ENCODE measurements around the gene ZBTB21. TPM values are rescaled to one million over a fixed set of nuclear protein-coding genes. Genes with fewer than 3 reads are reported as not detected.

Gene ZBTB21
- total and polyA plus RNA-seq, 2 of the 8 experiments (the other 6 are each of a cell fraction or from before 2014, with no cell fraction given) = 3.9 to 17.8 TPM

DNA sequence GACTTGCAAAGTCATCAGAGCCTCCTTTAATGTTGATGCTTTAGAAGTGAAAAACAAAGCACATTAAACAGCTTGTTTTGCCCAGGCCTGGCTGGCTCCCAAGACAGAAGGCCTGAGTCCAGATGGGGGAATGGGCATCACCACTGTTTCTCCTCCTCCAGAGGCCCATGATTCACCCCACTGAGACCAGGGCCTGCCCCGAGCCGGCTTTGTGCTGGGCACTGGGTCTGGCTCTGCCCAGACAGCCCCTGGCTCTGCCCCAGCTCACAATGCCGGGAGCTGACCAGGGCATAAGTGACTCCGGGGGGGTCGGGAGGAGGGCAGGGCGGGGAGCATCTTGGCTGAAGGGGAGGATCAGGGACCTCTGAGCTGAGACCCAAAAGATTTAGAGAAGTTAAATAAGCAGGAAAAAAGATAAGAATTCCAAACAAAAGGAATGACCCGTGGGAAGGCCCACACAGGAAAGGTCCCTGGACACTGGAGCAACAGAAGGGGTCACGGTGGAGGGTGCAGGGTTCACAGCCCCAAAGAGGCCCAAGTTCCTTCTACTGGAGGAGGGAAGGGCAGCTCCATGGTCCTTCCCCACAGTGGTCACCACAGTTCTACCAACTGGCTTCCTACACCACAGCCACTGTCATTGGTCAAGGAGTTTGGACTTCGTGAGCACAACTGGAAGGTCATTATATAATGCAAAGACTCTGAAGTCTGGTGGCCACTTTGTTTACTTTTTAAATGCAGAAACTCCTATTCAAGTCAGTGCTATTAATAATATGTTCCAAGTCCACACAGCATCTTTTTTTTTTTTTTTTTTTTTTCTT, 61.9 kb downstream of the ZBTB21 start (continued):
- TF ChIP-seq, protein P1, sequence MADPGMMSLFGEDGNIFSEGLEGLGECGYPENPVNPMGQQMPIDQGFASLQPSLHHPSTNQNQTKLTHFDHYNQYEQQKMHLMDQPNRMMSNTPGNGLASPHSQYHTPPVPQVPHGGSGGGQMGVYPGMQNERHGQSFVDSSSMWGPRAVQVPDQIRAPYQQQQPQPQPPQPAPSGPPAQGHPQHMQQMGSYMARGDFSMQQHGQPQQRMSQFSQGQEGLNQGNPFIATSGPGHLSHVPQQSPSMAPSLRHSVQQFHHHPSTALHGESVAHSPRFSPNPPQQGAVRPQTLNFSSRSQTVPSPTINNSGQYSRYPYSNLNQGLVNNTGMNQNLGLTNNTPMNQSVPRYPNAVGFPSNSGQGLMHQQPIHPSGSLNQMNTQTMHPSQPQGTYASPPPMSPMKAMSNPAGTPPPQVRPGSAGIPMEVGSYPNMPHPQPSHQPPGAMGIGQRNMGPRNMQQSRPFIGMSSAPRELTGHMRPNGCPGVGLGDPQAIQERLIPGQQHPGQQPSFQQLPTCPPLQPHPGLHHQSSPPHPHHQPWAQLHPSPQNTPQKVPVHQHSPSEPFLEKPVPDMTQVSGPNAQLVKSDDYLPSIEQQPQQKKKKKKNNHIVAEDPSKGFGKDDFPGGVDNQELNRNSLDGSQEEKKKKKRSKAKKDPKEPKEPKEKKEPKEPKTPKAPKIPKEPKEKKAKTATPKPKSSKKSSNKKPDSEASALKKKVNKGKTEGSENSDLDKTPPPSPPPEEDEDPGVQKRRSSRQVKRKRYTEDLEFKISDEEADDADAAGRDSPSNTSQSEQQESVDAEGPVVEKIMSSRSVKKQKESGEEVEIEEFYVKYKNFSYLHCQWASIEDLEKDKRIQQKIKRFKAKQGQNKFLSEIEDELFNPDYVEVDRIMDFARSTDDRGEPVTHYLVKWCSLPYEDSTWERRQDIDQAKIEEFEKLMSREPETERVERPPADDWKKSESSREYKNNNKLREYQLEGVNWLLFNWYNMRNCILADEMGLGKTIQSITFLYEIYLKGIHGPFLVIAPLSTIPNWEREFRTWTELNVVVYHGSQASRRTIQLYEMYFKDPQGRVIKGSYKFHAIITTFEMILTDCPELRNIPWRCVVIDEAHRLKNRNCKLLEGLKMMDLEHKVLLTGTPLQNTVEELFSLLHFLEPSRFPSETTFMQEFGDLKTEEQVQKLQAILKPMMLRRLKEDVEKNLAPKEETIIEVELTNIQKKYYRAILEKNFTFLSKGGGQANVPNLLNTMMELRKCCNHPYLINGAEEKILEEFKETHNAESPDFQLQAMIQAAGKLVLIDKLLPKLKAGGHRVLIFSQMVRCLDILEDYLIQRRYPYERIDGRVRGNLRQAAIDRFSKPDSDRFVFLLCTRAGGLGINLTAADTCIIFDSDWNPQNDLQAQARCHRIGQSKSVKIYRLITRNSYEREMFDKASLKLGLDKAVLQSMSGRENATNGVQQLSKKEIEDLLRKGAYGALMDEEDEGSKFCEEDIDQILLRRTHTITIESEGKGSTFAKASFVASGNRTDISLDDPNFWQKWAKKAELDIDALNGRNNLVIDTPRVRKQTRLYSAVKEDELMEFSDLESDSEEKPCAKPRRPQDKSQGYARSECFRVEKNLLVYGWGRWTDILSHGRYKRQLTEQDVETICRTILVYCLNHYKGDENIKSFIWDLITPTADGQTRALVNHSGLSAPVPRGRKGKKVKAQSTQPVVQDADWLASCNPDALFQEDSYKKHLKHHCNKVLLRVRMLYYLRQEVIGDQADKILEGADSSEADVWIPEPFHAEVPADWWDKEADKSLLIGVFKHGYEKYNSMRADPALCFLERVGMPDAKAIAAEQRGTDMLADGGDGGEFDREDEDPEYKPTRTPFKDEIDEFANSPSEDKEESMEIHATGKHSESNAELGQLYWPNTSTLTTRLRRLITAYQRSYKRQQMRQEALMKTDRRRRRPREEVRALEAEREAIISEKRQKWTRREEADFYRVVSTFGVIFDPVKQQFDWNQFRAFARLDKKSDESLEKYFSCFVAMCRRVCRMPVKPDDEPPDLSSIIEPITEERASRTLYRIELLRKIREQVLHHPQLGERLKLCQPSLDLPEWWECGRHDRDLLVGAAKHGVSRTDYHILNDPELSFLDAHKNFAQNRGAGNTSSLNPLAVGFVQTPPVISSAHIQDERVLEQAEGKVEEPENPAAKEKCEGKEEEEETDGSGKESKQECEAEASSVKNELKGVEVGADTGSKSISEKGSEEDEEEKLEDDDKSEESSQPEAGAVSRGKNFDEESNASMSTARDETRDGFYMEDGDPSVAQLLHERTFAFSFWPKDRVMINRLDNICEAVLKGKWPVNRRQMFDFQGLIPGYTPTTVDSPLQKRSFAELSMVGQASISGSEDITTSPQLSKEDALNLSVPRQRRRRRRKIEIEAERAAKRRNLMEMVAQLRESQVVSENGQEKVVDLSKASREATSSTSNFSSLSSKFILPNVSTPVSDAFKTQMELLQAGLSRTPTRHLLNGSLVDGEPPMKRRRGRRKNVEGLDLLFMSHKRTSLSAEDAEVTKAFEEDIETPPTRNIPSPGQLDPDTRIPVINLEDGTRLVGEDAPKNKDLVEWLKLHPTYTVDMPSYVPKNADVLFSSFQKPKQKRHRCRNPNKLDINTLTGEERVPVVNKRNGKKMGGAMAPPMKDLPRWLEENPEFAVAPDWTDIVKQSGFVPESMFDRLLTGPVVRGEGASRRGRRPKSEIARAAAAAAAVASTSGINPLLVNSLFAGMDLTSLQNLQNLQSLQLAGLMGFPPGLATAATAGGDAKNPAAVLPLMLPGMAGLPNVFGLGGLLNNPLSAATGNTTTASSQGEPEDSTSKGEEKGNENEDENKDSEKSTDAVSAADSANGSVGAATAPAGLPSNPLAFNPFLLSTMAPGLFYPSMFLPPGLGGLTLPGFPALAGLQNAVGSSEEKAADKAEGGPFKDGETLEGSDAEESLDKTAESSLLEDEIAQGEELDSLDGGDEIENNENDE (IDR thresholded peaks at IDR 0.05; ENCODE audit: insufficient replicate concordance, low read length) = no peak
- TF ChIP-seq CTBP2 (IDR thresholded peaks at IDR 0.05; ENCODE audit: borderline replicate concordance, insufficient read depth, insufficient read length, low read length) = no peak
- TF ChIP-seq, protein P2, sequence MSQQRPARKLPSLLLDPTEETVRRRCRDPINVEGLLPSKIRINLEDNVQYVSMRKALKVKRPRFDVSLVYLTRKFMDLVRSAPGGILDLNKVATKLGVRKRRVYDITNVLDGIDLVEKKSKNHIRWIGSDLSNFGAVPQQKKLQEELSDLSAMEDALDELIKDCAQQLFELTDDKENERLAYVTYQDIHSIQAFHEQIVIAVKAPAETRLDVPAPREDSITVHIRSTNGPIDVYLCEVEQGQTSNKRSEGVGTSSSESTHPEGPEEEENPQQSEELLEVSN (IDR thresholded peaks at IDR 0.05) = no peak
- TF ChIP-seq MAFK (IDR thresholded peaks at IDR 0.05; ENCODE audit: low read depth, low read length) = no peak
- no peak for TF ChIP-seq KDM4A (IDR thresholded peaks at IDR 0.05; ENCODE audit: low read depth, low read length, severe bottlenecking)
- no peak for TF ChIP-seq HDAC6 (IDR thresholded peaks at IDR 0.05; ENCODE audit: low read depth, low read length)
- TF ChIP-seq RXRA (IDR thresholded peaks at IDR 0.05; ENCODE audit: insufficient read depth, low read depth, low read length) = no peak
- no peak for TF ChIP-seq ZNF274 (IDR thresholded peaks at IDR 0.05; ENCODE audit: borderline replicate concordance, extremely low read depth, low read length)
- TF ChIP-seq SIRT6 (IDR thresholded peaks at IDR 0.05; ENCODE audit: low read length) = no peak
